ENCODE results near the gene SPATA9.

Gene SPATA9, protein sequence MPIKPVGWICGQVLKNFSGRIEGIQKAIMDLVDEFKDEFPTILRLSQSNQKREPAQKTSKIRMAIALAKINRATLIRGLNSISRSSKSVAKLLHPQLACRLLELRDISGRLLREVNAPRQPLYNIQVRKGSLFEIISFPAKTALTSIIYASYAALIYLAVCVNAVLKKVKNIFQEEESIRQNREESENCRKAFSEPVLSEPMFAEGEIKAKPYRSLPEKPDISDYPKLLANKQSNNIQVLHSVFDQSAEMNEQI

DNA sequence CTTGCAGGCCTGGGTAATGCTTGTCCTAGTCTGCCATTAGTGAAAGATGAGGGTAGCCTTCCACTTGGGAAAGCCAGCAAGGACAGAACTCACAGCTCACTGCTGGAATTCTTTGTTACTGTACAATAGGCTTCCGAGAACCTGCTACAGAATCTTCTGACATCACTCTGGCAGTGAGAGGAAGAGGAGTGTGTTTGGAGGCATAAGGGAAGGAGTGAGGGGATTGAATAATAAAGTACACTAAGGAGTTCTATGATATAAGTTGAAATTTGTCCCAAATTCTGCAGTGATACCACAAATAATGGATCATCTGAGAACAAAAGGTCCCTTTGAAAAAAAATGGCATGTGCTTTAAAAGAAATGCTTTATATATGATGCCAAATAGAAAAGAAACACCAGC lies at the start of gene SPATA9:
SPATA9 (minus strand) TSS at position 101 of the 400 bp plus-strand sequence. CDS start 137 bp downstream, outside the sequence.
- Histone ChIP-seq H3K4me3 (ENCODE audit: low read length) (no peak within 1 kb of the TSS), H3K27me3 (ENCODE audit: control insufficient read depth, insufficient read depth, low read length) (no peaks in the 10 kb centered on the region), H3K36me3 (ENCODE audit: control insufficient read depth, insufficient read depth, low read length) (no peaks in the 10 kb centered on the region), H3K4me1 (ENCODE audit: control insufficient read depth, insufficient read depth, low read length) (no peaks in the 10 kb centered on the region; the same call in 1 of the 2 replicates), H3K9me3 (ENCODE audit: control insufficient read depth, insufficient read depth, low read length) (no peaks in the 10 kb centered on the region), H3K27ac (ENCODE audit: low read length) (no peak within 1 kb of the TSS)
- WGBS (ENCODE audit: insufficient coverage, insufficient read length), result no CpG with 5 or more reads among the region's 1 CpG
- no peak for DNase-seq (ENCODE audit: low read depth, low spot score)

DNA sequence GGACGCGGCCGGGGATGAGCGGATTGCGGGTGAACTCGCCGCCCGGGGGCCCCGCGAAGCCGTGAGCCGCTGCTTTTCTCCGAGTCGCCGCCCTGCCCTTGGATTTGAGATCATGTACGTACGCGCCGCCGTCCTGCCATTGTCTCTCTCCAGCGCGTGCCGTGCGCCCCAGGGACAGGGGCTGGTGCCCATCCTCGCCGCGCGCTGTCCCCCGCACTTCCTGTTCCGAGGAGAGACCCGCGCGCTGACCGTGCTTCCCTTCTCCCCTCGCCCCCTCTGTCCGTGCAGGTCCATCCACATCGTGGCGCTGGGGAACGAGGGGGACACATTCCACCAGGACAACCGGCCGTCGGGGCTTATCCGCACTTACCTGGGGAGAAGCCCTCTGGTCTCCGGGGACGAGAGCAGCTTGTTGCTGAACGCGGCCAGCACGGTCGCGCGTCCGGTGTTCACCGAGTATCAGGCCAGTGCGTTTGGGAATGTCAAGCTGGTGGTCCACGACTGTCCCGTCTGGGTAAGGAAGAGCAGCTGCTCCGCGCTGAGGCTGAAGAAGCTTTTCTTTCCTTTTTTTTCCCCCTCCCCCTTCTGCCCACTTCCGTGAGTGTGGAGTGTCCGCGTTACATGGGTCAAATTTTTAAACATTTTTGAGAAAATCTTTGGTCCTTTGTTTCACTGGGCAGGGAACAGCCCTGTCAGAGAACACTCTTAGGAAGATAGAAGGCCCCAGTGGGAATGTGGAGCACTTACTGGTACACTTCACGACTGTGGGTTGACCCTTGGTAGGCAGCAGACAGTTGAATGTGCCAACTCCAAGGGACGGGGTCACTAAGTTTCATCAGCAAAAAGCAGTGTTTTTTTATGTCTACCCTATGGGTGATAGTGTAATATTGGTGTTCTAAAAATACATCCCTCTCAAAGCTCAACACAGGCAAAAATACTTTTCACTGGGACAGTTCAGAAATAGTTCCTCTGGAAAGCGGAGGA lies 49.1 kb upstream of the SPATA9 start:
- Histone ChIP-seq H3K27ac (ENCODE audit: low read length) (no peak overlapping the region), H3K36me3 (ENCODE audit: control insufficient read depth, insufficient read depth, low read length) (no peaks in the 10 kb centered on the region), H3K9me3 (ENCODE audit: control insufficient read depth, insufficient read depth, low read length) (no peaks in the 10 kb centered on the region), H3K27me3 (ENCODE audit: control insufficient read depth, insufficient read depth, low read length) (peaks cover 9% of the 10 kb centered on the region; the same call in 1 of the 2 replicates), H3K4me3 (ENCODE audit: low read length) (peak overlapping the region; percentile 88; the same call in 1 of the 2 replicates), H3K4me1 (ENCODE audit: control insufficient read depth, insufficient read depth, low read length) (0 out of 2 replicates have a peak, but pooled peaks cover 1% of the 10 kb centered on the region)
- no CpG with 5 or more reads among the region's 64 CpGs for WGBS (ENCODE audit: insufficient coverage, insufficient read length)
- no peak for DNase-seq (ENCODE audit: low read depth, low spot score)

DNA sequence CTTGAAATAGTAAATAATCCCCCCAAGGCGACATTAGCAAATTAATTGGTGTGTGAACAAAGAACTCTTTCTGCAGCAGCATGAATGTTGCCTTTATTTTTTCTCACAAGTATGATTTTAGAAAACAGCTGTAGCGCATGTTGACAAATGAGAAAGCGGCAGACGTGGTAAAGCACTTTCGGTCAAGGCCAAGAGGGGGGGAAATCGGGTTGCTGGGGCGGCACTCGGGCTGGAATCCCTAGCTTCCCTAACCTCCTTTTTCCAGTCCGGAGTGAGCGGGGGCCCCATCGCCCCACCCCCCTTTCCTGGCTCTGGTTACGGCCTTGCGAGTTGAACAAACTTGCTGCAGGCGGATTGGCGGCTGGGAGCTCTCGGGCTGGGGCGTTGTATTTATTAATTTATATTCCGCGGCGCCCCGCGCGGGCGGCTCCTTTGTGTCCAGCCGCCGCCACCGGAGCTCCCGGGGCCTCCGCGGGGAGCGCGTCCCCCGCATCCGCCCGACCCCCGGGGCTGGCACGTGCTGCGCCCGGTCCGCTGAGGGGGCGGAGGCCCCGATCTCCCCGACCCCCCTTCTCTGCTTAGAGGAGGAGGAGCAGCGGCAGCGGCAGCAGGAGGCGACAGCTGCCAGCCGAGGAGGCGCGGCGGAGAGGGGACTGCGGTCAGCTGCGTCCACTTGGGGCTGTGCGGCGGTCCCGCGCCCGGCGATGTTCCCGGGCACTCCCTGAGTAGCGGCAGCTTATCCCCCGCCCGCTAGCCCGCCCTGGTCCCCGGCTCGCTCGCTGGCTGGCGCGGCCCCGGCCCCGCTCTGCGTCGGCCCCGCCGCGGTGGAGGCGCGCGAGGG lies 48.2 kb upstream of the SPATA9 start, which contains the start of gene RHOBTB3:
RHOBTB3 (plus strand) TSS at position 607 of the 841 bp plus-strand sequence. CDS start 347 bp downstream, outside the sequence.
- H3K27me3 ChIP-seq (ENCODE audit: control insufficient read depth, insufficient read depth, low read length), result peaks cover 9% of the 10 kb centered on the region; the same call in 1 of the 2 replicates
- no peaks in the 10 kb centered on the region for H3K36me3 ChIP-seq (ENCODE audit: control insufficient read depth, insufficient read depth, low read length)
- H3K9me3 ChIP-seq (ENCODE audit: control insufficient read depth, insufficient read depth, low read length), result no peaks in the 10 kb centered on the region
- 0 out of 2 replicates have a peak, but pooled peaks cover 1% of the 10 kb centered on the region for H3K4me1 ChIP-seq (ENCODE audit: control insufficient read depth, insufficient read depth, low read length)
- WGBS (ENCODE audit: insufficient coverage, insufficient read length), result no CpG with 5 or more reads among the region's 78 CpGs
- no peak within 1 kb of the TSS for H3K27ac ChIP-seq (ENCODE audit: low read length)
- no peak for DNase-seq (ENCODE audit: low read depth, low spot score)
- peak within 1 kb of the TSS; percentile 88 for H3K4me3 ChIP-seq (ENCODE audit: low read length)

DNA sequence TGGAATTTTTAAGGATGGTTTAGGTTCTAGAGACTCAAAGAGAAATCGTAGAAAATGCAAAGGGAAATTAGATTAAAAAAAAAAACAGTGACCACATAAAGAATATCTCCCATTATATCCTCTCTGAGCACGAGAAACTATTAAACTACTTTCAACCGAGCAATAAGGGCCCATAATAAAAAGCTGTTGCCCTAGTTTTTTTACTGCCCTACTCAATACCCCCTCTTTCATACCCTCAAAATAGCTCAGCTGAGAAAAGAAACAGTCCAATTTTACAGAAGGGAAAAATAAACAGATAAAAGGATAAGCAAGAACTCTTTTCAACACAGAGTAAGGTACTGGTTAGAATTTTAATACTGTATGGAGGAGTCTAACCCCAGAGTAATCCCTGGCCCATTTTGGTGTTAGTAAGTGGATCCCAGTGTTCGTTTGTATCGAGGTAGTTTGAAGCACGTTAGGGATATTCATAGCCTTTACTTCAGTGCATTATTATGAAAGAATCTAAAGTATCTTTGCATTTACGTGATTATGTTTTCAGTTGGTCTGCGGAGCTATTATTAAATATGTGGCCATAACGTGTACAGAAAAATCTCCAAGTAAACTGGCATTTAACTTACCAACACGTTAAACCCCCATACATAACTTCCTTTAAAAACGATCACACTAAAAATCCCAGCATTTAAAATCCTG lies 47.4 kb upstream of the SPATA9 start:
- DNase-seq (ENCODE audit: low read depth, low spot score), result no peak
- peak overlapping the region; percentile 88; the same call in 1 of the 2 replicates for H3K4me3 ChIP-seq (ENCODE audit: low read length)
- no peak overlapping the region for H3K27ac ChIP-seq (ENCODE audit: low read length)
- no peaks in the 10 kb centered on the region for H3K36me3 ChIP-seq (ENCODE audit: control insufficient read depth, insufficient read depth, low read length)
- H3K9me3 ChIP-seq (ENCODE audit: control insufficient read depth, insufficient read depth, low read length), result no peaks in the 10 kb centered on the region
- 0 out of 2 replicates have a peak, but pooled peaks cover 1% of the 10 kb centered on the region for H3K4me1 ChIP-seq (ENCODE audit: control insufficient read depth, insufficient read depth, low read length)
- 100% methylated on average over 1 of the region's 11 CpGs for WGBS (ENCODE audit: insufficient coverage, insufficient read length)
- H3K27me3 ChIP-seq (ENCODE audit: control insufficient read depth, insufficient read depth, low read length), result peaks cover 9% of the 10 kb centered on the region; the same call in 1 of the 2 replicates

DNA sequence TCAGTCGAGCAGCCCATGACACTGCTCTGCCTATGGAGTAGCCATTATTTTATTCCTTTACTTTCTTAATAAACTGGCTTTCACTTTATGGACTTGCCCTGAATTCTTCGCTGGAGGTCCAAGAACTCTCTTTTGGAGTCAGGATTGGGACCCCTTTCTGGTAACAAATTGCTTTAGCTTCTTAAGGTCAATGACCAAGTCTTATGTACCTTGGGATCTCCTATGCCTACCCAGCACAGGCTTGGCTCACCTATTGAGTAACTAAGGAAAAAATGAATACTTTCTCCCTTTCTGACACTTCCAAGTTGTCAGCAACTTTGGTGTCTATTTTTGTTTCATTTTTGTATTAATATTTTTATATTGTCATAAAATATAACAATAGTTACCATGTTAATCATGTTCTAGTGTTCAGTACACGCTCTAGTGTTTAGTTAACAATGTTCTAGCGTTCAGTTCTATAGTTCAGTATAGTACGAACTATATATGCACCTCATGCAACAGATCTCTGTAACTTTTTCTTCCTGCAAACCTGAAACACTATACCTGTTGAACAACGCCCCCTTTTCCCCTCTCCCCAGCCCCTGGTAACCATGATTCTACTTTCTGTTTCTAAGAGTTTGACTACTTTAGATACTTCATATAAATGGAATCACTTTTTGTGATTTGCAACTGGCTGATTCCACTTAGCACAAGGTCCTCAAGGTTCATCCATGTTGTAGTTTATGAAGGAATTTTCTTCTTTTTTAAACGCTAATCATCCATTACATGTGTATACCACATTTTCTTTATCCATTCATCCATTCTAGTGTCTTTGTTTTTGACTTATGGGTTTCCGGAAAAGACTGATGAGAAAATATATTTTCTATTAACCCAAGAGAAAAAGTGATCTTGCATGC lies 46.6 kb upstream of the SPATA9 start:
- no peak overlapping the region for H3K27ac ChIP-seq (ENCODE audit: low read length)
- no peak for DNase-seq (ENCODE audit: low read depth, low spot score)
- H3K36me3 ChIP-seq (ENCODE audit: control insufficient read depth, insufficient read depth, low read length), result no peaks in the 10 kb centered on the region
- WGBS (ENCODE audit: insufficient coverage, insufficient read length), result no CpG with 5 or more reads among the region's 8 CpGs
- no peak overlapping the region for H3K4me3 ChIP-seq (ENCODE audit: low read length)
- H3K27me3 ChIP-seq (ENCODE audit: control insufficient read depth, insufficient read depth, low read length), result peaks cover 9% of the 10 kb centered on the region; the same call in 1 of the 2 replicates
- 0 out of 2 replicates have a peak, but pooled peaks cover 1% of the 10 kb centered on the region for H3K4me1 ChIP-seq (ENCODE audit: control insufficient read depth, insufficient read depth, low read length)
- H3K9me3 ChIP-seq (ENCODE audit: control insufficient read depth, insufficient read depth, low read length), result no peaks in the 10 kb centered on the region

DNA sequence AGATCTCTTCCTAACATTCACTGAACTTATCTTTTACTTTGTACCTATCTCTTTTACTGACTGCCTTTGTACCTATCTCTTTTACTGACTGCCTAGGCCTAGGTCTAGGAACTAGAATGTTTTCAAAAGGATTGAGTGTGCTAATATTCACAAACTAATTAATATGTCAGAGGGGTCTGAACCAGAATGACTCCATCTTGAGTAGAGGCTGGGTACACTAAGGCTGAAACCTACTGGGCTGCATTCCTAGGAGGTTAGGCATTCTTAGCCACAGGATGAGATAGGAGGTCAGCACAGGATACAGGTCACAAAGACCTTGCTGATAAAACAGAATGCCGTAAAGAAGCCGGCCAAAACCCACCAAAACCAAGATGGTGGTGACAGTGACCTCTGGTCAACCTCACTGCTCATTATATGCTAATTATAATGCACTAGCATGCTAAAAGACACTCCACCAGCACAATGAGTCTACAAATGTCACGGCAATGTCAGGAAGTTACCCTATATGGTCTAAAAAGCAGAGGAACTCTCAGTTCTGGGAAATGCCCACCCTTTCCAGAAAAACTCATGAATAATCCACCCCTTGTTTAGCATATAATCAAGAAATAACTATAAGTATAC lies 45.8 kb upstream of the SPATA9 start:
- H3K4me3 ChIP-seq (ENCODE audit: low read length), result no peak overlapping the region
- no CpG with 5 or more reads among the region's 3 CpGs for WGBS (ENCODE audit: insufficient coverage, insufficient read length)
- H3K9me3 ChIP-seq (ENCODE audit: control insufficient read depth, insufficient read depth, low read length), result no peaks in the 10 kb centered on the region
- peaks cover 9% of the 10 kb centered on the region; the same call in 1 of the 2 replicates for H3K27me3 ChIP-seq (ENCODE audit: control insufficient read depth, insufficient read depth, low read length)
- no peak overlapping the region for H3K27ac ChIP-seq (ENCODE audit: low read length)
- H3K4me1 ChIP-seq (ENCODE audit: control insufficient read depth, insufficient read depth, low read length), result 0 out of 2 replicates have a peak, but pooled peaks cover 1% of the 10 kb centered on the region
- no peaks in the 10 kb centered on the region for H3K36me3 ChIP-seq (ENCODE audit: control insufficient read depth, insufficient read depth, low read length)
- DNase-seq (ENCODE audit: low read depth, low spot score), result no peak

DNA sequence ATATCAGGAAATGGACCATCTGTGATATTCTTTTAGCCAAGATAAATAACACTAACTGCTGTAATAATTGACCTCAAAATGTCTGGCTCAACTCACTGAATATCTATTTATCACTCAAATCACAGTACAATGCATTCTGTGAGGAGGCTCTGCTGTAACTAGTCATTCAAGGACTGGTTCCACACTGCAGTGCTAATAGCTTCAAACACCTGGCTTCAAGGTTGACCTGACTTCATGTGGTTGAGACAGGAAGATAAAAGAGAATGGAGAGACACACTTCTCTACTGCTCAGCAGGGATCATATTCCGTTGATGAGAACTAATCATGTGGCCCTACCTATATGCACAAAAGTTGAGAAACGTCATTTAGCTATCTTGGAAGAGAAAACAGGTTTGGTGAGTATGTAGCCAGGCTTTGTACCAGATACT lies 45.0 kb upstream of the SPATA9 start:
- 0 out of 2 replicates have a peak, but pooled peaks cover 1% of the 10 kb centered on the region for H3K4me1 ChIP-seq (ENCODE audit: control insufficient read depth, insufficient read depth, low read length)
- no peak overlapping the region for H3K27ac ChIP-seq (ENCODE audit: low read length)
- DNase-seq (ENCODE audit: low read depth, low spot score), result no peak
- H3K27me3 ChIP-seq (ENCODE audit: control insufficient read depth, insufficient read depth, low read length), result peaks cover 7% of the 10 kb centered on the region; the same call in 1 of the 2 replicates
- no peaks in the 10 kb centered on the region for H3K36me3 ChIP-seq (ENCODE audit: control insufficient read depth, insufficient read depth, low read length)
- H3K4me3 ChIP-seq (ENCODE audit: low read length), result no peak overlapping the region
- WGBS (ENCODE audit: insufficient coverage, insufficient read length), result no CpG with 5 or more reads among the region's 2 CpGs
- no peaks in the 10 kb centered on the region for H3K9me3 ChIP-seq (ENCODE audit: control insufficient read depth, insufficient read depth, low read length)

DNA sequence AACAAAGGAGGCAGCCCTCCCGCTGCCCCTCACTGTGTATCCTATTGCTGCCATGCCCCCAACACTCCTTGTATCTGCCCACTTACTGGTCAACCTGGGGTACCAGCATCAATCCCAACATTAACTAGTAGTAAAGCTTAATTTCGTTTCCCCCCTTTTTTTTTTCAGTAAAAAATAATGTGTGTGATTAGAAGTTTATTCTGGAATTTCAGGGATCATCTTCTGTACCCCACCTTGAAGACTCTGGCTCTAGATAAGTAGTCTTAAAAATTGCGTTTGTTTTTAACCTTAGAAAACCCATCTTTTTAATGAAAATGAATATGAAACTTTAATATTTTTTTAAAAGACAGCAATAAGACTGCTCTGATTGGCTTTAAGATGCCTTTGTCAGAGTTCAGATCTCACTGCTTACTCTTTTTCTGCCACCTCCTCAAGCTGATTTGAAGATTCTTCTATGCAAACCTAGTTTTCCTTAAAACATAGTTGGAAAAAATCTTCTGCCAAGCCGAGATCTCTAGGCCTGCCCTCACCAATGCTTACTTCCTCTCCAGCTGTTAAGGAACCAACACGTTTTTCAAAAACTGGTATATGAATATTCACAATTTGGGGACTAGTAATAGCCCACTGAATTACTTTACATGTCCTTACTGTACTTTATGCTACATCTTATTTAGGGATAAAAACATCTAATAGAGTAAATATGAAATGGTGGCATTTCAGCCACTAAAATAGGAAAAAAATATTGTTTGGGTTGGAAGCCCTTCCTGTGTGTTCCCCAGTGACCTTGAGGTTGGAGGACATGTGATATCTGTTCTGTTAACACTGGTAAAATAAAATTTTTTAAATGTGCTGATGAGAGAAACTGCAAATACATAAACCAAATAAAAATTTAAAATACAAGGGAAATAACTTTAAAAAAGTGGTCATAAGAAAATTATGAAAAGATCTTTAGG lies 44.3 kb upstream of the SPATA9 start:
- H3K4me1 ChIP-seq (ENCODE audit: control insufficient read depth, insufficient read depth, low read length), result 0 out of 2 replicates have a peak, but pooled peaks cover 1% of the 10 kb centered on the region
- no CpG with 5 or more reads among the region's 5 CpGs for WGBS (ENCODE audit: insufficient coverage, insufficient read length)

More for the DNA sequence above, 44.3 kb upstream of the SPATA9 start:
- no peaks in the 10 kb centered on the region for H3K36me3 ChIP-seq (ENCODE audit: control insufficient read depth, insufficient read depth, low read length)
- no peak overlapping the region for H3K4me3 ChIP-seq (ENCODE audit: low read length)
- H3K27ac ChIP-seq (ENCODE audit: low read length), result no peak overlapping the region
- DNase-seq (ENCODE audit: low read depth, low spot score), result no peak
- peaks cover 4% of the 10 kb centered on the region; the same call in 1 of the 2 replicates for H3K27me3 ChIP-seq (ENCODE audit: control insufficient read depth, insufficient read depth, low read length)
- no peaks in the 10 kb centered on the region for H3K9me3 ChIP-seq (ENCODE audit: control insufficient read depth, insufficient read depth, low read length)

Data from iPS DF 6.9 (cell line).